GM13976 (cell line): ENCODE results near the gene DUOXA2.

Source experiments
- DNase-seq: peaks from one replicate; pipeline ENCODE4 v3.0.0; 2012; ENCODE audit warnings: low spot score
- in situ Hi-C: fragments of 300-500 bp; cut with MboI; formaldehyde crosslinking; loops from one replicate; pipeline ENCODE4 v1.12.0; 2022; ENCODE audit warnings: low sequenced_read_pairs, mixed read lengths, inconsistent platforms; ENCODE audit not compliant: unreplicated experiment
- TF ChIP-seq, protein P1 (sequence below): IDR thresholded peaks from 2 replicates; pipeline ENCODE4 v1.5.1; 2012; ENCODE audit warnings: borderline replicate concordance, mild to moderate bottlenecking; ENCODE audit not compliant: insufficient read depth; ENCODE audit errors: extremely low read depth, missing control alignments, control extremely low read depth

Gene DUOXA2

DNA sequence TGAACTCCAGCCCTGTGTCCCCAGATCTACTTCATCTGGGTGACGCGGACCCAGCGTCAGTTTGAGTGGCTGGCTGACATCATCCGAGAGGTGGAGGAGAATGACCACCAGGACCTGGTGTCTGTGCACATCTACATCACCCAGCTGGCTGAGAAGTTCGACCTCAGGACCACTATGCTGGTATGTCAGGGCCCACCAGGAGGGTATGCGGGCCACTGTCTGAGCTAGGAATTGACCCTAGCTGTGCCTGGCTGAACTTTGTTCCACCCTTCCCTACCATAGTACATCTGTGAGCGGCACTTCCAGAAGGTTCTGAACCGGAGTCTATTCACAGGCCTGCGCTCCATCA is 49.4 kb downstream of the DUOXA2 start:
- in situ Hi-C loops = no loop called here
- DNase-seq = no peak
- TF ChIP-seq, protein P1, sequence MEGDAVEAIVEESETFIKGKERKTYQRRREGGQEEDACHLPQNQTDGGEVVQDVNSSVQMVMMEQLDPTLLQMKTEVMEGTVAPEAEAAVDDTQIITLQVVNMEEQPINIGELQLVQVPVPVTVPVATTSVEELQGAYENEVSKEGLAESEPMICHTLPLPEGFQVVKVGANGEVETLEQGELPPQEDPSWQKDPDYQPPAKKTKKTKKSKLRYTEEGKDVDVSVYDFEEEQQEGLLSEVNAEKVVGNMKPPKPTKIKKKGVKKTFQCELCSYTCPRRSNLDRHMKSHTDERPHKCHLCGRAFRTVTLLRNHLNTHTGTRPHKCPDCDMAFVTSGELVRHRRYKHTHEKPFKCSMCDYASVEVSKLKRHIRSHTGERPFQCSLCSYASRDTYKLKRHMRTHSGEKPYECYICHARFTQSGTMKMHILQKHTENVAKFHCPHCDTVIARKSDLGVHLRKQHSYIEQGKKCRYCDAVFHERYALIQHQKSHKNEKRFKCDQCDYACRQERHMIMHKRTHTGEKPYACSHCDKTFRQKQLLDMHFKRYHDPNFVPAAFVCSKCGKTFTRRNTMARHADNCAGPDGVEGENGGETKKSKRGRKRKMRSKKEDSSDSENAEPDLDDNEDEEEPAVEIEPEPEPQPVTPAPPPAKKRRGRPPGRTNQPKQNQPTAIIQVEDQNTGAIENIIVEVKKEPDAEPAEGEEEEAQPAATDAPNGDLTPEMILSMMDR = no peak

DNA sequence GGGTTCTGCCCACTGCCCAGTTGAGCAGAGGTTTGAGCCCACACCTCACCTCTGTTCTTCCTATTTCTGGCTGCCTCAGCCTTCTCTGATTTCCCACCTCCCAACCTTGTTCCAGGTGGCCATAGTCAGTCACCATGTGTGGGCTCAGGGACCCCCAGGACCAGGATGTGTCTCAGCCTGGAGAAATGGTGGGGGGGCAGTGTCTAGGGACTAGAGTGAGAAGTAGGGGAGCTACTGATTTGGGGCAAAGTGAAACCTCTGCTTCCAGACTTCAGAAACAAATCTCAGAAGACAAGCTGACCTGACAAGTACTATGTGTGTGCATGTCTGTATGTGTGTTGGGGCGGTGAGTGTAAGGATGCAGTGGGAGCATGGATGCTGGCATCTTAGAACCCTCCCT is 50.8 kb downstream of the DUOXA2 start:
- in situ Hi-C loops = no loop called here

DNA sequence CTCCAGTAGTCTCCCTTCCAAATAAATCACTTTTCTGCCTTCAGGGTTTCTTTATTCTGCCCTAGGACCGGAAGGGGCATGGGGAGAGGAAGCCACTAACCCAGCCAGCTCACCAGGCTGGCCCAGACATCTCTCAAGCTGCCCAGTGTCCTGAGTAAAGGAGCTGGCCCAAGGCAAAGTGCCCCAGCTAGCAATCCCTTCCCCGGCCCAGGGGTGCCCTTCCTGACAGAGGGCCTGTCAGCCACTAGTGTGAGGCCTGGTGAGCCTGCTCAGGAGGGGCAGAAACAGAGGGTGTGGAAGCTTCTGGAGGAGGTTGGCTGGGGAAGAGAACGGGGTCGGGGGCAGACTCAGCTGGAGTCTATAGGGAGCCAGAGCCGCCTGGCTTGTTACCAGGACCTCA is 51.4 kb downstream of the DUOXA2 start:
- DNase-seq = no peak
- in situ Hi-C loops = no loop called here
- TF ChIP-seq, protein P1 = no peak

More for the DNA sequence above, 50.8 kb downstream of the DUOXA2 start:
- DNase-seq = no peak
- TF ChIP-seq, protein P1 = no peak

DNA sequence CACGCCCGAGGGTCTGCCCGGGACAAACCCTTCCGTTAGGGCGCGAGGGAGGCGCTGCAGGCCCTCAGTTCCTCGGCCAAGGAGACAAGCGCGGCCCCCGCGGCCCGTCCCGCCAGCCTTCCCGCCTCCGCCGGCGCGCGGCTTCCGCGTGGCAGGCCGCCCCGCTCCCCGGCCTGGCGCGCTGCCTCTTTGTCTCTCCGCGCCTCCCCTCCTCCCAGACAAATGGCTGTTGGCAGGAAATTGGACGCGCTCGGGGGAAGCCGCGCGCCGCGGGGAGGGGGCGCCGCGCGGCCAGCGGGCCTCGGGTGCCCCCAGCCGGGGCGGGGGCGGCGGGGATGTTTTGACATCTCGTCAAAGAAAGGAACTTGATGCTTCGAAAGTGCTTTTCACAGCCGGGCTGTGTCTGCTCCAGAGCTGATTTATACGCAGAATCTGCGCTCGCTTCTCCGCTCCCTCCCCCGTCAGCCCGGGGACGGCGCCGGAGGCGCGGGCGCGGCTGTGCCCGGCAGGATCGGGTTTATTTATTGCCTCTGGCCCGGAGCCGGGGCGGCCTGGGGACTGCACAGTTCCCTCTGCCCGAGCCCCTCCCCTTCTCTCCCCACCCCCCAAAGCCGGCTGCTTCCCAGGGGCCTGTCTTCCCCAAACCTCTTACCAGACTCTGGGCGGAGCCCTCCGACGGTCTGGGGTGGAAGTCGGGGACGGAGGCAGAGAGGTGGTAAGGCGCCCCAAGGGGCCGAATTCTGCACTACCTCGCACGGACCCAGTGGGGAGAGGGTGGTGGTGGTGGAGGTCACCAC is 52.9 kb downstream of the DUOXA2 start:
- DNase-seq = peak; percentile 92
- TF ChIP-seq, protein P1 = peak; percentile 75
- in situ Hi-C loops = no loop called here

DNA sequence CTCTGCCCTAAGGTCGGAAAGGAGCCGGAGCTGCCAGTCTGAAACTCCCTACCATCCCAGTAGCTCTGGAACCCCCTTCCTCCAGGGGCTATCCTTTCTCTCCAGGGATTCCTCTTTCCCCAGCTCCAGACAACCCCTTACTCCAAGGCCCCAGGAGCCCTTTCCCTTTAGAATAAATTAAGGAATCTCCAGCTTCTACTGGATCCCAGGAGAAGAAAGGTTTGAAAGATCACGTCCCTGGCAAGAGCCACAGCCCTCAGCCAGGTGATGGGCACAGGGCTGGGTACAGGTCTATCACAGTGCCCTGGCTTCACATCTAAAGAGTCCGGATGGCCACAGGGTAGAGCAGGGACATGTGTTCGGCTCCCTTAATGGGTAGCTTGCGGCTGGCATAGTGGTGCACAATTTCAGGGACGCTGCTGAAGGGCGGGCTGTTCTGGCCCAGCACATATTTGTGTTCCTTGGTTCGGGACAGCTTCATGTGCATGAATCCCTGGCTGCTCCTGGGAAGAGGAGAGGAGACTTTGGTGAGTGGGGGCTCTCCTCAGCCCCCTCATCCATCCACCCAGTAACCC is 53.6 kb downstream of the DUOXA2 start:
- in situ Hi-C loops = no loop called here
- DNase-seq = no peak
- TF ChIP-seq, protein P1 = no peak
